Right lobe of liver (tissue), 4 donors: ENCODE results near the gene CACNA1B.

Experiments
- POLR2A ChIP-seq: fragments of 450-650 bp; IDR thresholded peaks from one replicate; pipeline ENCODE4 v1.6.1; 2017; ENCODE audit warnings: antibody characterized with exemption, mild to moderate bottlenecking
- TF ChIP-seq, protein P1 (sequence below), 4 donors: fragments of 200-600 bp in 3 of 4; fragments of 450-650 bp in 1 of 4; IDR thresholded peaks; one replicate each; pipeline versions ENCODE4 v1.5.1 to v1.8.0; 2016 to 2022; ENCODE audit warnings: antibody characterized with exemption in 4 of 4, mild to moderate bottlenecking in 2 of 4
- donor health status: DM: no; HTN: no; CAD: no.
- donor health status: DM: no; HTN: no; CAD: no.
- donor health status: DM: no; HTN: yes; CAD: no.

DNA sequence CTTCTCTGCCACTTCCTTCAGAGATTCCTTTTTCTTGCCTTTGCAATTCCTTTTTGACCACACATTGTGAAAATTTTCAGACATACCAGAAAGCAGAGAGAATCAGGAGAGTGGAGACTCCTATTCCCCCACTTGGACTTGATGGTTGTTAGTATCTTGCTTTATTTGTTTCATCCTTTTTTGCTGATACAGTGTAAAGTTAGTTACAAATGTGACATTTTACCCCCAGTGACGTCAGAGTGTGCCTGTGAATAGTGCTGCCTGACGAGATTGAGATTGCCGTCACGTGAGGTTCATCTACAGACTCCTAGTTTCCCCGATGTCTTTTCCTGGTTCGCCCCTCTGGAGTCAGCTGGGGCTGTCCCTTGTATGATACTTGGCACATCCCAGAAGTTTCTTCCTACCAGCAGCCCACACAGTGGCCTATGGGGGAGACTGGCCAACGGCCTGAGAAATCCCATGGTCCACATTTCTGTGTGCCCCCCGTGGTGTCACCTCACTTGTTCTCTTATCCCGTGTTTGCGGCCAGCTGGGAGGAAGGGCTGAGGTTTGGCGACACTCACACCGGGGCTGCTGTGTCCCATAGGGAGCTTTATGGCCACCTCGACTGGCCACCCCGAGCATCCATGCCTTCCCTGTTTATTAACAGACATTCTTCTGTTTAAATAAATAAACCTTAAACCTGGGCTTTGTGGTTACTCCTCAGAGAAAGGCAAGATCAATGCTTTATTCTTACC lies 48.2 kb upstream of the CACNA1B start:
- TF ChIP-seq, protein P1, sequence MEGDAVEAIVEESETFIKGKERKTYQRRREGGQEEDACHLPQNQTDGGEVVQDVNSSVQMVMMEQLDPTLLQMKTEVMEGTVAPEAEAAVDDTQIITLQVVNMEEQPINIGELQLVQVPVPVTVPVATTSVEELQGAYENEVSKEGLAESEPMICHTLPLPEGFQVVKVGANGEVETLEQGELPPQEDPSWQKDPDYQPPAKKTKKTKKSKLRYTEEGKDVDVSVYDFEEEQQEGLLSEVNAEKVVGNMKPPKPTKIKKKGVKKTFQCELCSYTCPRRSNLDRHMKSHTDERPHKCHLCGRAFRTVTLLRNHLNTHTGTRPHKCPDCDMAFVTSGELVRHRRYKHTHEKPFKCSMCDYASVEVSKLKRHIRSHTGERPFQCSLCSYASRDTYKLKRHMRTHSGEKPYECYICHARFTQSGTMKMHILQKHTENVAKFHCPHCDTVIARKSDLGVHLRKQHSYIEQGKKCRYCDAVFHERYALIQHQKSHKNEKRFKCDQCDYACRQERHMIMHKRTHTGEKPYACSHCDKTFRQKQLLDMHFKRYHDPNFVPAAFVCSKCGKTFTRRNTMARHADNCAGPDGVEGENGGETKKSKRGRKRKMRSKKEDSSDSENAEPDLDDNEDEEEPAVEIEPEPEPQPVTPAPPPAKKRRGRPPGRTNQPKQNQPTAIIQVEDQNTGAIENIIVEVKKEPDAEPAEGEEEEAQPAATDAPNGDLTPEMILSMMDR (IDR thresholded peaks at IDR 0.05): no peak
- TF ChIP-seq POLR2A: no peak
